Endothelial cell of umbilical vein (primary cell): ENCODE data around the gene MYO5B. TPM values are rescaled to one million over a fixed set of nuclear protein-coding genes. Genes with fewer than 3 reads are reported as not detected.

Source experiments
- BruUV-seq: library from RNA; stranded (reverse); fragments of 400-500 nt; replicated peaks from 2 replicates; lab custom pipeline; 2021; lab: Mats Ljungman, UMichigan
- CTCF ChIA-PET: fragments of 300-600, 350-600 bp; sonication (Branson Sonifier 250); formaldehyde crosslinking; loops from one replicate; lab custom pipeline; 2021; ENCODE audit warnings: antibody characterized with exemption, inconsistent platforms; lab: Charles Lee
- POLR2A ChIA-PET: fragments of 300-600, 350-600 bp; sonication (Branson Sonifier 250); formaldehyde crosslinking; loops from one replicate; lab custom pipeline; 2021; ENCODE audit warnings: antibody characterized with exemption, inconsistent platforms; lab: Charles Lee
- DNase-seq: peaks from one replicate; pipeline ENCODE4 v3.0.0-alpha.2; 2011; ENCODE audit warnings: low read depth, low spot score
- FAIRE-seq: peaks from 2 replicates; lab custom pipeline; 2011; peaks lifted over from hg19 to GRCh38; lab: Jason Lieb, UNC
- H2AFZ ChIP-seq: 2 replicates; pipeline ENCODE4 v1.6.0; 2012; ENCODE audit warnings: low read depth, low read length, control low read depth, inconsistent platforms
- H3K27ac ChIP-seq: 2 replicates; pipeline ENCODE4 v1.5.1; 2011; ENCODE audit warnings: low read depth, mild to moderate bottlenecking, control low read depth, low read length, moderate library complexity; ENCODE audit not compliant: insufficient read depth
- H3K27me3 ChIP-seq, 2 experiments: 2 replicates each; pipeline versions ENCODE4 v1.6.0 to v1.6.1; 2011; ENCODE audit warnings: low read length in 2 of 2, mixed read lengths in 1 of 2; ENCODE audit not compliant: control insufficient read depth in 2 of 2, insufficient read depth in 2 of 2
- H3K36me3 ChIP-seq, 2 experiments: 2 replicates in 1 of 2; 3 replicates in 1 of 2; pipeline ENCODE4 v1.5.1; 2011; ENCODE audit warnings: low read length in 2 of 2, mild to moderate bottlenecking in 1 of 2, moderate library complexity in 1 of 2; ENCODE audit not compliant: control insufficient read depth in 2 of 2, insufficient read depth in 2 of 2; ENCODE audit errors: extremely low read depth in 1 of 2
- H3K4me1 ChIP-seq: 3 replicates; pipeline ENCODE4 v1.5.1; 2011; ENCODE audit warnings: mild to moderate bottlenecking, low read length; ENCODE audit not compliant: control insufficient read depth, insufficient read depth; ENCODE audit errors: extremely low read depth
- H3K4me2 ChIP-seq: 2 replicates; pipeline ENCODE4 v1.6.1; 2011; ENCODE audit warnings: low read length, control low read depth, mixed read lengths; ENCODE audit not compliant: insufficient read depth
- H3K4me3 ChIP-seq, 3 experiments: fragments of 200-600 bp in 1 of 3; sonication (generic), shearing (Covaris generic) in 1 of 3; replicated peaks in 1 of 3; 2 replicates each; pipeline ENCODE4 v1.5.1; 2011 to 2016; ENCODE audit warnings: control low read depth in 3 of 3, low read length in 3 of 3, mild to moderate bottlenecking in 2 of 3, inconsistent platforms in 1 of 3, low read depth in 1 of 3, moderate library complexity in 1 of 3; ENCODE audit not compliant: insufficient read depth in 1 of 3
- H3K79me2 ChIP-seq: 2 replicates; pipeline ENCODE4 v1.6.0; 2012; ENCODE audit warnings: low read length, inconsistent platforms; ENCODE audit not compliant: control insufficient read depth, insufficient read depth
- H3K9ac ChIP-seq: replicated peaks from 2 replicates; pipeline ENCODE3; 2011; ENCODE audit warnings: low read length, control low read depth; ENCODE audit not compliant: insufficient read depth; ENCODE audit errors: extremely low read depth
- H3K9me1 ChIP-seq: replicated peaks from 3 replicates; pipeline ENCODE4 v1.6.0; 2011; ENCODE audit warnings: mild to moderate bottlenecking, low read length; ENCODE audit not compliant: control insufficient read depth, insufficient read depth; ENCODE audit errors: extremely low read depth
- H3K9me3 ChIP-seq: replicated peaks from 2 replicates; pipeline ENCODE4 v1.5.1; 2012; ENCODE audit warnings: low read length, inconsistent platforms; ENCODE audit not compliant: control insufficient read depth, insufficient read depth
- H4K20me1 ChIP-seq: replicated peaks from 2 replicates; pipeline ENCODE3; 2011; ENCODE audit warnings: mild to moderate bottlenecking, low read length; ENCODE audit not compliant: control insufficient read depth, insufficient read depth; ENCODE audit errors: extremely low read depth
- EZH2 ChIP-seq: IDR thresholded peaks from 2 replicates; pipeline ENCODE4 v1.6.1; 2012; ENCODE audit warnings: borderline replicate concordance, low read depth, mild to moderate bottlenecking, moderate library complexity, low read length, inconsistent platforms; ENCODE audit not compliant: severe bottlenecking
- FOS ChIP-seq: IDR thresholded peaks from 2 replicates; pipeline ENCODE4 v1.6.1; 2011; ENCODE audit warnings: mild to moderate bottlenecking, low read length, moderate library complexity, borderline replicate concordance; ENCODE audit not compliant: insufficient read depth
- GATA2 ChIP-seq: IDR thresholded peaks from 2 replicates; pipeline ENCODE4 v1.7.0; 2011; ENCODE audit warnings: low read depth, mild to moderate bottlenecking, moderate library complexity, mixed read lengths, low read length; ENCODE audit not compliant: insufficient read length, insufficient read depth
- JUN ChIP-seq: IDR thresholded peaks from 2 replicates; pipeline ENCODE4 v1.6.1; 2011; ENCODE audit warnings: borderline replicate concordance, low read depth; ENCODE audit not compliant: insufficient read length, insufficient read depth
- MYC ChIP-seq: IDR thresholded peaks from one replicate; pipeline ENCODE4 v1.6.1; 2011; ENCODE audit warnings: mild to moderate bottlenecking, low read depth, low read length
- POLR2A ChIP-seq: IDR thresholded peaks from 2 replicates; pipeline ENCODE4 v1.6.1; 2012; ENCODE audit warnings: low read depth, mild to moderate bottlenecking, control low read depth, low read length
- POLR2AphosphoS5 ChIP-seq: IDR thresholded peaks from 2 replicates; pipeline ENCODE4 v1.6.1; 2012; ENCODE audit warnings: low read depth, mild to moderate bottlenecking, control low read depth, low read length, moderate library complexity; ENCODE audit not compliant: insufficient read depth
- dilution Hi-C: fragments of 300-500 bp; cut with MboI; formaldehyde crosslinking; loops from one replicate; pipeline ENCODE4 v1.15.0; 2019; ENCODE audit warnings: low sequenced_read_pairs; ENCODE audit not compliant: extremely low pct_ligation_motif_present
- intact Hi-C: fragments of 100-400 bp; cut with micrococcal nuclease; formaldehyde crosslinking; loops from one replicate; pipeline ENCODE4 v1.10.0; 2022
- polyA plus RNA-seq, 4 experiments: library from polyadenylated mRNA; depleted of rRNA in 3 of 4; stranded (reverse) in 3 of 4; unstranded in 1 of 4; fragments of >200 nt; gene quantifications; 2 replicates each; pipeline versions ENCODE4 v1.2.1 to v1.2.3, GENCODE V29; 2011 to 2012; ENCODE audit warnings: missing spikeins in 1 of 4
- total RNA-seq: library from RNA; stranded (reverse); gene quantifications from 2 replicates; pipeline ENCODE4 v1.2.3, GENCODE V29; 2021
- TF ChIP-seq, protein P1 (sequence below): IDR thresholded peaks from 2 replicates; pipeline ENCODE4 v1.6.1; 2011; ENCODE audit not compliant: insufficient read depth, insufficient read length
- TF ChIP-seq, protein P2 (sequence below), 2 donors: IDR thresholded peaks; 1 replicate in 1 of 2; 2 replicates in 1 of 2; pipeline ENCODE4 v1.5.1; 2011; ENCODE audit warnings: low read length in 2 of 2, mild to moderate bottlenecking in 2 of 2, moderate library complexity in 2 of 2, control low read depth in 1 of 2, inconsistent platforms in 1 of 2, low read depth in 1 of 2; ENCODE audit not compliant: insufficient read depth in 1 of 2; ENCODE audit errors: extremely low read depth in 1 of 2

The MYO5B gene
- total and polyA plus RNA-seq, 2 donors (not counting 3 experiments of a cell fraction or from before 2014, with no cell fraction given) = 0.54 to 1.1 TPM

DNA sequence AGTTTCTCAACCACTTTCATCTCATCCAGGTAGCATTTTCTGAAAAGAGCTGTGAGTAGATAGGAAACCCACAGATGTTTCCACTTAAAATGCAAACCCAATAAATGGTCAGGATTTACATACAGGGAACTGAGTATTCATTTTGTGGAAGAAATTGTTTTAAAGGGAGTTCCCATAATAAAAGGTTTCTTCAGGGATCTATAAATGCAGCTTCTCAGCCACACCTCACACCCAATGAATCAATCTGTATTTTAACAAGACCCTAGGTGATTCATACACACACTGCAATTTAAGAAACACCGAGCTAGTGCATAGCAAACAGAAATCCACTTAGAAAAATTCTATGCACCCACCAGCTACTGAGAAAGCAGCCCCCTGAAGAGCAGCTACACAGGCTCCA lies 241.6 kb downstream of the MYO5B start:
- TF ChIP-seq MYC (no peak), GATA2 (no peak), EZH2 (no peak), FOS (no peak), JUN (no peak), POLR2AphosphoS5 (no peak)
- Histone ChIP-seq H3K9me1 (no peaks in the 10 kb centered on the region), H3K27ac (no peak overlapping the region), H3K4me1 (no peaks in the 10 kb centered on the region), H3K27me3 (peaks cover 4 to 8% of the 10 kb centered on the region in 2 experiments), H3K9ac (no peak overlapping the region), H3K9me3 (no peaks in the 10 kb centered on the region), H3K36me3 (no peaks in the 10 kb centered on the region), H3K4me2 (no peak overlapping the region), H3K4me3 (no peak overlapping the region), H4K20me1 (no peaks in the 10 kb centered on the region), H3K79me2 (no peaks in the 10 kb centered on the region), H2AFZ (no peak overlapping the region)
- POLR2A ChIA-PET = no interaction called here
- intact Hi-C loops (no loop called here), dilution Hi-C loops (no loop called here)
- DNase-seq (no peak), FAIRE-seq (no peak)
- BruUV-seq = no TSS peak
- CTCF ChIA-PET = no interaction called here

DNA sequence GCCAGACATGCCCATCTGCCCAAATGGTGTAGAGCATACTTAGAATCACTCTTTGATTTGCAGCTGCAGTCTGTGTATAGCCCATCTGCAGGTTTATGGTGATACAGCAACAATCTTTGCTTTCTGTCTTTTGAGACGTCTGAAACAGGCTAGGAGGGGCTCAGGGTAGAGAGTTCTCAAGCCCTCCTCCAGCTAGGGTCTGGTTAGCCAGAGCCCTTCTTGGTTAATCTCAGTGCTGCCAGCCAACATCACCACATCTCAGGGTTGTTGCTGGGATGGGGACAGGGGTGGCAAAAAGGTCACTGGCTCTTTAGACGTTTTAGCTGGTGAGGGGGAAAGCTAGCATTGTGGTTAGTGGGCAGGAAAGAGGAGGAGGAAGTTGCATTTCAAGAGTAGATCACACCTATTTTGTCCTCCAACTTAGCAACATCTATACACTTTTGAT lies 245.0 kb downstream of the MYO5B start:
- DNase-seq (no peak), FAIRE-seq (no peak)
- TF ChIP-seq EZH2 (no peak), GATA2 (no peak), FOS (no peak), JUN (no peak), MYC (no peak), POLR2A (no peak), POLR2AphosphoS5 (no peak)
- TF ChIP-seq, protein P1, sequence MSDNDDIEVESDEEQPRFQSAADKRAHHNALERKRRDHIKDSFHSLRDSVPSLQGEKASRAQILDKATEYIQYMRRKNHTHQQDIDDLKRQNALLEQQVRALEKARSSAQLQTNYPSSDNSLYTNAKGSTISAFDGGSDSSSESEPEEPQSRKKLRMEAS = no peak
- TF ChIP-seq, protein P2, sequence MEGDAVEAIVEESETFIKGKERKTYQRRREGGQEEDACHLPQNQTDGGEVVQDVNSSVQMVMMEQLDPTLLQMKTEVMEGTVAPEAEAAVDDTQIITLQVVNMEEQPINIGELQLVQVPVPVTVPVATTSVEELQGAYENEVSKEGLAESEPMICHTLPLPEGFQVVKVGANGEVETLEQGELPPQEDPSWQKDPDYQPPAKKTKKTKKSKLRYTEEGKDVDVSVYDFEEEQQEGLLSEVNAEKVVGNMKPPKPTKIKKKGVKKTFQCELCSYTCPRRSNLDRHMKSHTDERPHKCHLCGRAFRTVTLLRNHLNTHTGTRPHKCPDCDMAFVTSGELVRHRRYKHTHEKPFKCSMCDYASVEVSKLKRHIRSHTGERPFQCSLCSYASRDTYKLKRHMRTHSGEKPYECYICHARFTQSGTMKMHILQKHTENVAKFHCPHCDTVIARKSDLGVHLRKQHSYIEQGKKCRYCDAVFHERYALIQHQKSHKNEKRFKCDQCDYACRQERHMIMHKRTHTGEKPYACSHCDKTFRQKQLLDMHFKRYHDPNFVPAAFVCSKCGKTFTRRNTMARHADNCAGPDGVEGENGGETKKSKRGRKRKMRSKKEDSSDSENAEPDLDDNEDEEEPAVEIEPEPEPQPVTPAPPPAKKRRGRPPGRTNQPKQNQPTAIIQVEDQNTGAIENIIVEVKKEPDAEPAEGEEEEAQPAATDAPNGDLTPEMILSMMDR (IDR thresholded peaks at IDR 0.05; ENCODE audit: extremely low read depth in 1 of 2, insufficient read depth in 1 of 2, low read depth in 1 of 2, low read length in 2 of 2) = no peak
- no peak overlapping the region for H2AFZ ChIP-seq
- no peaks in the 10 kb centered on the region for H3K36me3 ChIP-seq
- H3K79me2 ChIP-seq = no peaks in the 10 kb centered on the region
- no peaks in the 10 kb centered on the region for H4K20me1 ChIP-seq
- dilution Hi-C loops = no loop called here
- ChIA-PET POLR2A (no interaction called here), CTCF (interaction anchor here (1.4 kb wide), 1 partner anchor 253 kb away, joined by 3 read pairs; no protein-coding TSS in a partner anchor)
- intact Hi-C loops = no loop called here
- H3K4me3 ChIP-seq = no peak overlapping the region
- H3K9me1 ChIP-seq = no peaks in the 10 kb centered on the region
- no peaks in the 10 kb centered on the region for H3K4me1 ChIP-seq
- BruUV-seq = no TSS peak
- no peaks in the 10 kb centered on the region for H3K9me3 ChIP-seq
- H3K27me3 ChIP-seq = peaks cover 4 to 8% of the 10 kb centered on the region in 2 experiments
- H3K9ac ChIP-seq = no peak overlapping the region
- no peak overlapping the region for H3K27ac ChIP-seq
- no peak overlapping the region for H3K4me2 ChIP-seq
